Measurements from ENCODE around the gene KRTAP3-1. TPM values are rescaled to one million over a fixed set of nuclear protein-coding genes. Genes with fewer than 3 reads are reported as not detected.

The KRTAP3-1 gene
- total RNA-seq, 1 experiment from 2014 or later = 1.6 TPM

DNA sequence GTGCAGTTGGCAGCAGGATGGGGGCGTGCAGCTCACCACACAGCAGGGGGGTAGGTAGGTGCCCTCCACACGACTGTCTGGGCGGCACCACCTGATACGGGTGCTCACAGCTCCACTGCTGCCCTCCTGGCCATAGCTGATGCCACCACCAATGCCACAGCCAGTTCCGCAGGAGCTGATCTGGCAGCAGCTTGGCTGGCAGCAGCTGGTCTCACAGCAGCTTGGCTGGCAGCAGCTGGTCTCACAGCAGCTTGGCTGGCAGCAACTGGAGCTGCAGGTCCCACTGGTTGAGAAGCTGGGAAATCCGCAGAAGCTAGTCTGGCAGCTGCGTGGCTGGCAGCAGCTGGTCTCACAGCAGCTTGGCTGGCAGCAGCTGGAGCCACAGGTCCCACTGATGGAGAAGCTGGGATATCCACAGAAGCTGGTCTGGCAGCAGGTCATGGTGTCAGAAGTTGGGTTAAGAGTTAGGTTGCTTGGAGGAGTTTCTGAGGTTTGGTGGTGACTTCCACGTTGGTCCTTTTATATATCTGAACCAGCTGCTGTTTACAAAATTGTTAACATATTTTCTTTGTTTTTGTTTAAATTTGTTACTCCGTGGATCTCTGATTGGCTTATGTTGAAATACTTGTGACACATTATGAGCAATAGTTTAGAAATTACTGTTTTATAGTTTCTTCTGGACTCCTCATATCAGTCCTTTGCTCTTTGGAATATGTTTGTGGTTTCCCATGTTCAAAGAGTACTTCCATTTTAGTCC is 18.0 kb upstream of the KRTAP3-1 start, which contains the start of gene KRTAP1-5:
TSS of gene KRTAP1-5 (minus strand) at position 494 of the 757 bp plus-strand sequence. CDS start at position 441, 53 bp downstream.
- ChIA-PET CTCF (no interaction called here), POLR2A (ENCODE audit: unreplicated experiment) (no interaction called here)
- Histone ChIP-seq H2AFZ (ENCODE audit: low read length) (peak within 1 kb of the TSS; percentile 55), H4K20me1 (ENCODE audit: low read length) (no peaks in the 10 kb centered on the region), H3K27ac (ENCODE audit: low read length) (peak within 1 kb of the TSS; percentile 39), H3K36me3 (ENCODE audit: low read depth, low read length) (no peaks in the 10 kb centered on the region), H3K4me2 (ENCODE audit: low read length) (peak within 1 kb of the TSS; percentile 49; the same call in 1 of the 2 replicates), H3K4me3 (ENCODE audit: low read length) (no peak within 1 kb of the TSS), H3K9me3 (ENCODE audit: low read length) (no peaks in the 10 kb centered on the region), H3F3A (ENCODE audit: low read length, unreplicated experiment) (no peaks in the 10 kb centered on the region), H3K4me1 (ENCODE audit: insufficient read depth, low read length) (peaks cover 17% of the 10 kb centered on the region), H3K79me2 (ENCODE audit: low read length) (no peaks in the 10 kb centered on the region), H3K9ac (ENCODE audit: low read length) (no peak within 1 kb of the TSS), H3K9me2 (replicated peaks; ENCODE audit: low read length) (no peaks in the 10 kb centered on the region), H3K27me3 (ENCODE audit: low read length) (no peaks in the 10 kb centered on the region)
- TF ChIP-seq, protein P1, sequence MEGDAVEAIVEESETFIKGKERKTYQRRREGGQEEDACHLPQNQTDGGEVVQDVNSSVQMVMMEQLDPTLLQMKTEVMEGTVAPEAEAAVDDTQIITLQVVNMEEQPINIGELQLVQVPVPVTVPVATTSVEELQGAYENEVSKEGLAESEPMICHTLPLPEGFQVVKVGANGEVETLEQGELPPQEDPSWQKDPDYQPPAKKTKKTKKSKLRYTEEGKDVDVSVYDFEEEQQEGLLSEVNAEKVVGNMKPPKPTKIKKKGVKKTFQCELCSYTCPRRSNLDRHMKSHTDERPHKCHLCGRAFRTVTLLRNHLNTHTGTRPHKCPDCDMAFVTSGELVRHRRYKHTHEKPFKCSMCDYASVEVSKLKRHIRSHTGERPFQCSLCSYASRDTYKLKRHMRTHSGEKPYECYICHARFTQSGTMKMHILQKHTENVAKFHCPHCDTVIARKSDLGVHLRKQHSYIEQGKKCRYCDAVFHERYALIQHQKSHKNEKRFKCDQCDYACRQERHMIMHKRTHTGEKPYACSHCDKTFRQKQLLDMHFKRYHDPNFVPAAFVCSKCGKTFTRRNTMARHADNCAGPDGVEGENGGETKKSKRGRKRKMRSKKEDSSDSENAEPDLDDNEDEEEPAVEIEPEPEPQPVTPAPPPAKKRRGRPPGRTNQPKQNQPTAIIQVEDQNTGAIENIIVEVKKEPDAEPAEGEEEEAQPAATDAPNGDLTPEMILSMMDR (conservative IDR thresholded peaks at IDR 0.05; ENCODE audit: low read depth, low read length) = no peak
- ATAC-seq = peak; percentile 43; the same call in 1 of the 2 replicates
- intact Hi-C loops (cut with micrococcal nuclease) = no loop called here
- no TSS peak for BruUV-seq (replicated peaks)
- peak; percentile 58 for DNase-seq

DNA sequence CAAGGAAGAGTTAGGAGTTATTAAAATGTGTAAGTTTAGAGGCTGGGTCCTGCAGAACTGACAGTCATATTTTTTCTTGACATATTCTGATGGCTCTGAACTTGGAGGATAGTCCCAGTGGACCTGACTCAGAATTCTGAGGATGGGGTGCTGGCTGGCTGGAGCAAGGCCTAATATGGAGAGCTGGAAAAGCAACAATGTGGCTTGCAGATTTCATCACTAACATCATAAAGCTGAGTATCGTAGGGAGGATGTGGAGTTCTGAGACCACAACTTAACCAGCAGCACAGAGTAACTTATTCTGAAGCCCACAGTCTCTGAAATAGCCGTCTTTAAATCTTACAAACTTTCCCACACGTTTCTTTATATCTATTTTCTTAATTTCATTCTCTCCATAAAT is 15.8 kb upstream of the KRTAP3-1 start:
- DNase-seq (no peak), ATAC-seq (no peak)
- no TSS peak for BruUV-seq (replicated peaks)
- Histone ChIP-seq H3K27me3 (ENCODE audit: low read length) (no peaks in the 10 kb centered on the region), H4K20me1 (ENCODE audit: low read length) (no peaks in the 10 kb centered on the region), H3K36me3 (ENCODE audit: low read depth, low read length) (no peaks in the 10 kb centered on the region), H2AFZ (ENCODE audit: low read length) (no peak overlapping the region), H3K79me2 (ENCODE audit: low read length) (no peaks in the 10 kb centered on the region), H3K4me2 (ENCODE audit: low read length) (no peak overlapping the region), H3K4me3 (ENCODE audit: low read length) (no peak overlapping the region), H3K9ac (ENCODE audit: low read length) (no peak overlapping the region), H3K4me1 (ENCODE audit: insufficient read depth, low read length) (peaks cover 21% of the 10 kb centered on the region), H3F3A (ENCODE audit: low read length, unreplicated experiment) (no peaks in the 10 kb centered on the region), H3K9me2 (replicated peaks; ENCODE audit: low read length) (no peaks in the 10 kb centered on the region), H3K27ac (ENCODE audit: low read length) (no peak overlapping the region), H3K9me3 (ENCODE audit: low read length) (no peaks in the 10 kb centered on the region)
- intact Hi-C loops (cut with micrococcal nuclease) = no loop called here
- POLR2A ChIA-PET (ENCODE audit: unreplicated experiment) = no interaction called here
- CTCF ChIA-PET = no interaction called here
- TF ChIP-seq EZH2phosphoT487 (IDR thresholded peaks at IDR 0.05; ENCODE audit: borderline replicate concordance, low read length) = no peak
- TF ChIP-seq, protein P1 (conservative IDR thresholded peaks at IDR 0.05; ENCODE audit: low read depth, low read length) = no peak
- TF ChIP-seq EZH2 (IDR thresholded peaks at IDR 0.05; ENCODE audit: low read length, unreplicated experiment) = no peak

DNA sequence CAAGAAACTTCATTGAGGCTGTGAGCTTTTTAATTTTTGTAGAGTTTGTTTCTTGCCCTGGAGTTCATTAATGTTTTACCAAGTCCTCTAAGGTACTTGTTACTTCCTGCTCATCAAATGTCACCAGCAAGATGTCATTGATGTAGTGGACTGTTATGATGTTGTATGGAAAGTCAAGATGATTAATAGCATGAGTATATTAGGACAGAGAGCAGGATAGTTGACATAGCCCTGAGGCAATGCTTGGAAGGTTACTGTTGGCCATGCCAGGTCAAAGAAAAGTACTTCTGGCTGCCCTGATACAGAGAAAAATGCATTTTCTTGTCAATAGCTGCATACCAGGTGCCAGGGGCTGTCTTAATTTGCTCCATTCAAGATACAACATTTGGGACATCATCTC is 11.4 kb upstream of the KRTAP3-1 start:
- Histone ChIP-seq H3K4me3 (ENCODE audit: low read length) (no peak overlapping the region), H3F3A (ENCODE audit: low read length, unreplicated experiment) (no peaks in the 10 kb centered on the region), H3K79me2 (ENCODE audit: low read length) (no peaks in the 10 kb centered on the region), H4K20me1 (ENCODE audit: low read length) (no peaks in the 10 kb centered on the region), H3K9ac (ENCODE audit: low read length) (no peak overlapping the region), H2AFZ (ENCODE audit: low read length) (no peak overlapping the region), H3K9me2 (replicated peaks; ENCODE audit: low read length) (no peaks in the 10 kb centered on the region), H3K27ac (ENCODE audit: low read length) (no peak overlapping the region), H3K36me3 (ENCODE audit: low read depth, low read length) (no peaks in the 10 kb centered on the region), H3K4me2 (ENCODE audit: low read length) (no peak overlapping the region), H3K27me3 (ENCODE audit: low read length) (no peaks in the 10 kb centered on the region), H3K9me3 (ENCODE audit: low read length) (no peaks in the 10 kb centered on the region), H3K4me1 (ENCODE audit: insufficient read depth, low read length) (peaks cover 4% of the 10 kb centered on the region; the same call in 1 of the 2 replicates)
- intact Hi-C loops (cut with micrococcal nuclease) = no loop called here
- ChIA-PET POLR2A (ENCODE audit: unreplicated experiment) (interaction anchor here (0.6 to 0.7 kb wide), 2 partner anchors 78 to 168 kb away, joined by 3 to 5 read pairs; no protein-coding TSS in a partner anchor), CTCF (no interaction called here)
- BruUV-seq (replicated peaks) = no TSS peak
- DNase-seq (peak; percentile 60), ATAC-seq (peak; percentile 45; the same call in 1 of the 2 replicates)
- TF ChIP-seq EZH2phosphoT487 (IDR thresholded peaks at IDR 0.05; ENCODE audit: borderline replicate concordance, low read length) = no peak
- TF ChIP-seq, protein P1 (conservative IDR thresholded peaks at IDR 0.05; ENCODE audit: low read depth, low read length) = no peak
- no peak for TF ChIP-seq EZH2 (IDR thresholded peaks at IDR 0.05; ENCODE audit: low read length, unreplicated experiment)
